Hematopoietic multipotent progenitor cell treated with erythropoietin and hydrocortisone succinate and interleukin-3 and kit ligand, for 4 days (in vitro differentiated cells): ENCODE data around the gene GOLGA6L24.
"Not testable (repeated sequence)": the region's sequence is repeated elsewhere in the genome, so short reads cannot be mapped to it uniquely, and the experiment has no call there.

Source experiments
- DNase-seq: peaks from one replicate; pipeline ENCODE4 v3.0.0-alpha.2; 2015

Gene GOLGA6L24

GRCh38 chr15:28357984-28358383 lies at the start of gene GOLGA6L24:
Gene GOLGA6L24, minus strand, starts transcription at chr15:28358084. Its CDS starts 61 bp downstream, at chr15:28358023.
- DNase-seq, result not testable (repeated sequence)

- DNase-seq, result not testable (repeated sequence)
Measured at GRCh38 chr15:28402774-28403435, 45.0 kb upstream of the GOLGA6L24 start.

DNA sequence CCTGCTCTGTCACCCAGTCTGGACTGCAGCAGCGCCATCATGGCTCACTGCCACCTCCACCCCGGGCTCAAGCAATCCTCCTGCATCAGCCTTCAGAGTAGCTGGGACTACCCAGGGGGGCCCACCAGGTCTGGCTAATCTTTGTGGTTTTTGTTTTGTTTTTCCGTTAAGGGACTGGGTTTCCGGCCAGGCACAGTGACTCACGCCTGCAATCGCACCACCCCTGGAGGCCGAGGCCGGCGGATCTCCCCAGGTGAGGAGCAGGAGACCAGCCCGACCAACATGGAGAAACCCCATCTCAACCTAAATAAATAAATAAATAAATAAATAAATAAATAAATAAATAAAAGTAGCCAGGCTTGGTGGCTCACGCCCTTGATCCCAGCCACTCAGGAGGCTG lies 38.1 kb upstream of the GOLGA6L24 start:
- DNase-seq, result not testable (repeated sequence)

DNA sequence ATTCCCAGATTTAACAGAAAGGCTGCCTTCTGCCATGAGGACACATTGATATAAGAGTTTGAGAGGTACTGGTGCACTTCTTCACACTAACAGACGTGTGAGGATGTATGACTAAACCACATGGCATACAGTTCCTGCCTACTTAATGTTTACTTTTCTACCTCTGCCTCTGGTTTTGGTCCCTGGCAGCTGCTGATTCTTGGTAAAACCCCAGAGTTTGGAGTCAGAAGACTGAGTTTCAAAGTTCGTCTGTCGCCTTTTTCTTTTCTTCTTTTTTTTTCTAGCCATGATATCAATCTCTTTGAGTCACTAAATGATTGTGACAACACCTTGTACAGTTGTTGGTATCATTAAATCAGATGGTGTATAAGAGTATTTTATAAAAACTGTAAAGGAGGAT lies 22.2 kb upstream of the GOLGA6L24 start:
- not testable (repeated sequence) for DNase-seq

- DNase-seq, result not testable (repeated sequence)
Measured at GRCh38 chr15:28378364-28378763, 20.5 kb upstream of the GOLGA6L24 start, which contains the start of gene GOLGA8F. Gene GOLGA8F, plus strand, starts transcription at chr15:28378664. Its CDS starts 98 bp downstream, at chr15:28378762.

DNA sequence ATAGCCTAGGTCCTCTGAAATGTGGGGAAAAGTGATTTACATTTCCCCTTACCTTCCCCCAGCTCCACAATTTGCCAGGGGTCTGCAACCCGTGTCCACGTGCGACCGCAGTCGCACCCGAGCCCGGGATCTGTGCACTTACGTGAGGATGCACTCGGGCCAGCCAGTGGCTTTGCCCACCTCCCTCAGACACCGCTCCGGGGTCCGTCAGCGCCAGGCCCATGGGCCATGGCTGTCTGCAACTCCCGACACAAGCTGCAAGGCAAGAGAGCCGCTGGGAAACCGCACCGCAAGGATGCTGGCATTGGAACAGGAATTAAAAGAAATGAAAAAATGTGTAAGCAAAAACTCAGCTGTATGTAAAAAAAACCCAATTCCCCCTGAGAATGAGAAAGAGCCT lies 7.6 kb upstream of the GOLGA6L24 start:
- not testable (repeated sequence) for DNase-seq

DNA sequence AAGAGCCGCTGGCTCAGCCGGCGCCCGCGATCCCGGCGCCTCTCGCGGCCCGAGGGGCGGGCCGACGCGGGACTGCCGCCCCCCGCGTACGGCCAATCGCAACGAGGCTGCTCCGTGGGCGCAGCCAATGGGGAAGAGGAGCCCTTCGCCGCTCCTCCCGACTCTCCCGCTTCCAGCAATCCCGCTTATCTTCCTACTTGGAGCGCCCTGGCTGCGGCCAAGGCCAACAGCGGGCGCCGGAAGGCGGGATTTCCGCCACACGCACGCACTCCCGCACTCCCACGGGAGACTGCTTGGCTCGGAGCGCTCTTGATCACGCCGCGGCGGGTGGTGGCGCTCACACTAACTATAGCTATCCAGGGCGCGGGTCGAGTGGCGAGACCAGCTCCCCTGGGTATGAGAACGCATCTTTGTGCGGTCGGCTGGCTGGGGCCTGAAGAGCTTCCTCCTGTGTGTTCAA lies 35.7 kb downstream of the GOLGA6L24 start, which contains the start of gene HERC2:
TSS of gene HERC2 (minus strand) at position 51 of the 460 bp plus-strand sequence. CDS start 746 bp downstream, outside the sequence.
- DNase-seq, result not testable (repeated sequence)

DNA sequence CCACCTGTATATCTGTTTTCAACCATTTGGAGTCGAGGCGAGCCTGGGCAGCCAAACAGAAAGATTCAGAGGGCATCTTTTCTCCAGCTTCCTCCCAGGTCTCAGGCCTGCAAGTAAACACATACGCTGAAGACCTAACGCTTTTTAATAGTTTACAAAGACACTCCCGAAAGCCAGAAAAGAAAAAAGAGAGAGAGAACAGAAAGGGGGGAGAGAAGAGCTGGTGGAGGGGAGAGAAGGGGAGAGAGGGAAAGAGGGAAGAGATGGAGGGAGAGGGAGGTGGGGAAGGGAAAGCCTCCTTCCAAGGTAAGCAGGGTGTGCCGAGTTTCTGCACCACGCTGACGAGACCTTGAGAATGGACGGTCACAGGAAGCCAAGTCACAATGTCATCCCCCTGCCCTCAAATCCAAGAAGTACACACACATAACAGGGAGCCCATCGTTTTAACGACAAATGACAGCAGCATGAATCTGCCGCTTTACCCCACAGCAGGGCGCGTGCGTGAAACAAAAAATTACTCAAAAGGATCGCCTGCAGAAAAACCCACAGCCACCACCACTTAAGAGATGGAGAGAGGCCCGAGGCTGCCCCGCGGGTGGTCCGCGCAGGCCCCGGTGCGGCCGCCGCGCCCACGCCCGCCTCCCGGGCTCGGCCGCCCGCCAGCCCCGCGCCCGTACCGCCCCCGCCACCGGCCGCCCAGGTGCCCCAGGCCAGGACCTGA lies 36.4 kb downstream of the GOLGA6L24 start:
- not testable (repeated sequence) for DNase-seq

DNA sequence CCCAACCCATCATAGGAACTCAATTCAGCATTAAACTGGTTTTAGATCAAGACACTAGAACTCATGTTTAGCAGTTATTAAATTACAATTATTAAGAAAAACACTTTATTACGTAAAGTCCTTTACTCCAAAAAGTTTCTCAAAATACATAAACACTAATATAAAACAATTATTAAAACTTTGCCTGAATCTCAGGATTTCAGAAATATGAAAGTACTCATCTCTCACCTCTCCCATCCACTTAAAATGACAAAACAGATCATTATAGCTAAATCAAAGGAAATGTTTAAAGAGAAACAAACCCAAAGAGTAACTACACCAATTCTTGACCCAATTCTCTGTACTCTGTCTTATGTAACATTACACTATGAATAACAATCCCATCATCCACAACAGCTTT lies 38.2 kb downstream of the GOLGA6L24 start:
- not testable (repeated sequence) for DNase-seq

GRCh38 chr15:28318828-28319227 lies 39.1 kb downstream of the GOLGA6L24 start:
- not testable (repeated sequence) for DNase-seq

- not testable (repeated sequence) for DNase-seq
Measured at GRCh38 chr15:28318122-28318521, 39.8 kb downstream of the GOLGA6L24 start.

- not testable (repeated sequence) for DNase-seq
Measured at GRCh38 chr15:28316958-28317357, 40.9 kb downstream of the GOLGA6L24 start.

DNA sequence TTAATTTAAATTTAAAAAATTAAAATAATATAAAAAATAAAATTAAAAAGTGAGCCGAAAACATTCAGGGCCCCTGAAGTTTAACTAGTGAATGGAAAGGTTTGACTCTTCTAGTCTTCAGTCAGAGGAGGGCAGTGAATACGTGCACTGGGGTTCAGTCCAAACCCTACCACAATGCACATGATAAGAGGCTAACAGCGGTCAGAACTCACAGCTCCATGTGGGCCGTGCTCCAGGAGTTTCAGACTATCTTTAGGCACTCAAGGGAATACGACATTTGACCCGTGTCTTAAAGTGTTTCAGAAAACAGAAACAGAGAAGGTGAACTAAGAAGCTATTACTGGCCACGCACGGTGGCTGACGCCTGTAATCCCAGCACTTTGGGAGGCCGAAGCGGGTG lies 47.4 kb downstream of the GOLGA6L24 start:
- not testable (repeated sequence) for DNase-seq

- DNase-seq, result not testable (repeated sequence)
Measured at GRCh38 chr15:28308718-28309117, 49.2 kb downstream of the GOLGA6L24 start.
